K562 (cell line): ENCODE data around the gene DIO3. TPM values are rescaled to one million over a fixed set of nuclear protein-coding genes. Genes with fewer than 3 reads are reported as not detected.

Experiments
- ATAC-seq: fragments of 200-7000 bp; cut with Tn5 transposase; 3 replicates; pipeline ENCODE4 v1.9.1; 2020; ENCODE audit warnings: moderate library complexity
- BruUV-seq: library from RNA; stranded (reverse); fragments of 400-500 nt; replicated peaks from 2 replicates; lab custom pipeline; 2021; lab: Mats Ljungman, UMichigan
- CTCF ChIA-PET: fragments of 300-600 bp; formaldehyde crosslinking; extraction: SDS; loops from one replicate; lab custom pipeline; 2021; ENCODE audit warnings: low intra/inter-chr PET ratio; lab: Yijun Ruan, JAX
- POLR2A ChIA-PET: fragments of 300-600, 350-650 bp; sonication (Branson Sonifier 250); formaldehyde crosslinking; extraction: SDS; loops from one replicate; lab custom pipeline; 2021; ENCODE audit warnings: antibody characterized with exemption, inconsistent platforms; lab: Yijun Ruan, JAX
- DNase-seq, 4 experiments: peaks; one replicate each; pipeline versions ENCODE4 v3.0.0 to v3.0.0-alpha.2; 2011 to 2018; ENCODE audit warnings: low spot score in 3 of 4, mixed read lengths in 3 of 4; ENCODE audit errors: extremely low read depth in 1 of 4
- FAIRE-seq: peaks from 2 replicates; lab custom pipeline; 2011; peaks lifted over from hg19 to GRCh38; lab: Jason Lieb, UNC
- H2AFZ ChIP-seq: 2 replicates; pipeline ENCODE4 v1.6.0; 2011; ENCODE audit warnings: low read depth, low read length, control low read depth, inconsistent platforms
- H3K27ac ChIP-seq: fragments of 200-600 bp; 3 replicates; pipeline ENCODE4 v1.8.0; 2011; ENCODE audit warnings: low read depth, mild to moderate bottlenecking, control low read depth, inconsistent platforms, low read length, moderate library complexity, mixed read lengths; ENCODE audit errors: extremely low read depth
- H3K27me3 ChIP-seq, 2 experiments: fragments of 300-600 bp in 1 of 2; 2 replicates in 1 of 2; 3 replicates in 1 of 2; pipeline versions ENCODE4 v1.6.0 to v1.8.0; 2011; ENCODE audit warnings: inconsistent platforms in 2 of 2, low read length in 2 of 2, mild to moderate bottlenecking in 1 of 2, mixed read lengths in 1 of 2, moderate library complexity in 1 of 2; ENCODE audit not compliant: control insufficient read depth in 2 of 2, insufficient read depth in 2 of 2
- H3K36me3 ChIP-seq: fragments of 300-600 bp; 3 replicates; pipeline ENCODE4 v1.8.0; 2011; ENCODE audit warnings: mild to moderate bottlenecking, low read length, inconsistent platforms; ENCODE audit not compliant: control insufficient read depth, insufficient read depth
- H3K4me1 ChIP-seq, 2 experiments: fragments of 200-600 bp in 1 of 2; replicated peaks in 1 of 2; 2 replicates in 1 of 2; 3 replicates in 1 of 2; pipeline versions ENCODE4 v1.5.1 to v1.8.0; 2011; ENCODE audit warnings: inconsistent platforms in 2 of 2, low read length in 2 of 2, mild to moderate bottlenecking in 1 of 2, mixed read lengths in 1 of 2, moderate library complexity in 1 of 2; ENCODE audit not compliant: control insufficient read depth in 2 of 2, insufficient read depth in 2 of 2
- H3K4me2 ChIP-seq: 2 replicates; pipeline ENCODE4 v1.6.1; 2011; ENCODE audit warnings: low read length, control low read depth, inconsistent platforms, mixed read lengths; ENCODE audit not compliant: insufficient read depth
- H3K4me3 ChIP-seq: fragments of 200-600 bp; sonication (generic), shearing (Covaris generic); 2 replicates; pipeline ENCODE4 v1.5.1; 2016; ENCODE audit warnings: control low read depth, inconsistent platforms
- H3K79me2 ChIP-seq: fragments of 200-600 bp; 3 replicates; pipeline ENCODE4 v1.8.0; 2011; ENCODE audit warnings: low read length, inconsistent platforms; ENCODE audit not compliant: control insufficient read depth, insufficient read depth
- H3K9ac ChIP-seq, 2 experiments: 2 replicates each; pipeline versions ENCODE4 v1.6.0 to v1.6.1; 2011; ENCODE audit warnings: low read depth in 2 of 2, low read length in 2 of 2, control low read depth in 1 of 2, inconsistent platforms in 1 of 2, mild to moderate bottlenecking in 1 of 2, mixed read lengths in 1 of 2; ENCODE audit not compliant: insufficient read depth in 1 of 2
- H3K9me1 ChIP-seq: one replicate; pipeline ENCODE4 v1.6.0; 2011; ENCODE audit warnings: inconsistent platforms, mild to moderate bottlenecking, low read length, moderate library complexity; ENCODE audit not compliant: control insufficient read depth, insufficient read depth
- H3K9me3 ChIP-seq: replicated peaks from 2 replicates; pipeline ENCODE4 v1.5.1; 2011; ENCODE audit warnings: low read depth, low read length, inconsistent platforms; ENCODE audit not compliant: control insufficient read depth, insufficient read depth
- H4K20me1 ChIP-seq: replicated peaks from 2 replicates; pipeline ENCODE4 v1.6.1; 2011; ENCODE audit warnings: low read length, inconsistent platforms, mixed read lengths; ENCODE audit not compliant: control insufficient read depth, insufficient read depth
- CAMTA2 ChIP-seq: fragments of 250-450 bp; sonication (Bioruptor Pico); conservative IDR thresholded peaks from 2 replicates; pipeline ENCODE4 v1.5.1; 2022
- CBX2 ChIP-seq: fragments of 200-600 bp; sonication (generic); IDR thresholded peaks from one replicate; pipeline ENCODE4 v1.6.1; 2012; ENCODE audit warnings: mild to moderate bottlenecking, low read length, inconsistent platforms; ENCODE audit not compliant: insufficient read depth, poor library complexity, severe bottlenecking
- DIDO1 ChIP-seq: fragments of 450-650 bp; IDR thresholded peaks from 2 replicates; pipeline ENCODE4 v1.6.1; 2016; ENCODE audit warnings: low read depth, missing biosample characterization, missing genetic modification characterization
- DPF2 ChIP-seq: fragments of 450-650 bp; IDR thresholded peaks from 2 replicates; pipeline ENCODE4 v1.6.1; 2016
- ELF2 ChIP-seq: fragments of 250-450 bp; sonication (Bioruptor Pico); IDR thresholded peaks from 2 replicates; pipeline ENCODE4 v1.5.0; 2021; ENCODE audit warnings: mild to moderate bottlenecking
- FOXM1 ChIP-seq, 2 experiments: fragments of 450-650 bp in 1 of 2; sonication (generic) in 1 of 2; formaldehyde crosslinking in 1 of 2; IDR thresholded peaks; 2 replicates each; pipeline versions ENCODE4 v1.6.1 to v1.9.0; 2017 to 2022; ENCODE audit warnings: low read depth in 2 of 2, mild to moderate bottlenecking in 2 of 2, missing genetic modification reagents in 1 of 2, moderate library complexity in 1 of 2
- KHSRP ChIP-seq: fragments of 450-650 bp; IDR thresholded peaks from 2 replicates; pipeline ENCODE4 v1.6.1; 2017
- MAZ ChIP-seq, 2 experiments: fragments of 450-650 bp in 1 of 2; sonication (generic) in 1 of 2; formaldehyde crosslinking; IDR thresholded peaks in 1 of 2; conservative IDR thresholded peaks in 1 of 2; 2 replicates each; pipeline versions ENCODE4 v1.4.0 to v1.5.0; 2020; ENCODE audit warnings: mild to moderate bottlenecking in 1 of 2, missing genetic modification reagents in 1 of 2
- NELFE ChIP-seq: IDR thresholded peaks from 2 replicates; pipeline ENCODE4 v1.6.1; 2011; ENCODE audit warnings: mild to moderate bottlenecking; ENCODE audit not compliant: insufficient read depth, insufficient read length
- USF2 ChIP-seq: sonication (generic); formaldehyde crosslinking; IDR thresholded peaks from 2 replicates; pipeline ENCODE4 v1.5.0; 2020; ENCODE audit warnings: missing genetic modification reagents
- ZNF436 ChIP-seq: fragments of 250-450, 450-650 bp; sonication (Bioruptor Pico); formaldehyde crosslinking; IDR thresholded peaks from 2 replicates; pipeline ENCODE4 v1.7.0; 2020; ENCODE audit warnings: mild to moderate bottlenecking
- WGBS: fragments of 100-300 bp; shearing (Covaris generic); methylation state at CpG from one replicate; pipeline ENCODE4 v1.1.6; 2016; ENCODE audit warnings: low coverage, mixed read lengths; ENCODE audit not compliant: insufficient coverage; ENCODE audit errors: missing lambda C conversion rate; 5-methylcytosine and 5-hydroxymethylcytosine counted together
- in situ Hi-C: fragments of 300-500 bp; cut with MboI; formaldehyde crosslinking; loops from 4 replicates; pipeline ENCODE4 v1.15.0; 2018; ENCODE audit warnings: inconsistent platforms, mixed read lengths
- intact Hi-C: fragments of 100-400 bp; cut with micrococcal nuclease; formaldehyde crosslinking; loops from 2 replicates; pipeline ENCODE4 v1.14.2; 2022
- polyA plus RNA-seq, 8 experiments: library from polyadenylated mRNA; depleted of rRNA in 4 of 8; stranded (reverse) in 5 of 8; unstranded in 3 of 8; fragments of >200 nt; fragmentation: Nextera tagmentation in 2 of 8; fragmentation: Illumina TruSeq in 1 of 8; extraction: Ambion mirVana in 2 of 8; extraction: Trizol in 1 of 8; gene quantifications; 2 replicates each; pipeline versions ENCODE4 v1.2.1 to v1.2.3, GENCODE V29; 2011 to 2014; ENCODE audit warnings: inconsistent platforms in 1 of 8, missing spikeins in 1 of 8
- total RNA-seq, 7 experiments: library from RNA; depleted of rRNA in 6 of 7; stranded (reverse); fragments of >200 nt in 6 of 7; fragmentation: Illumina TruSeq in 2 of 7; extraction: Trizol in 2 of 7; gene quantifications; 2 replicates each; pipeline versions ENCODE4 v1.2.1 to v1.2.3, GENCODE V29; 2011 to 2021; ENCODE audit warnings: low replicate concordance in 1 of 7

DIO3 gene
- total and polyA plus RNA-seq, 9 of the 15 experiments (the other 6 are each of a cell fraction or from before 2014, with no cell fraction given), result not detected

- POLR2A ChIA-PET, result no interaction called here
- Histone ChIP-seq H3K4me1 (peaks cover 0 to 3% of the 10 kb centered on the region in 2 experiments; a peak in 2 of 5 replicates), H3K36me3 (no peaks in the 10 kb centered on the region), H3K27me3 (peaks cover 0 to 45% of the 10 kb centered on the region in 2 experiments; a peak in 3 of 5 replicates), H3K9ac (no peak overlapping the region), H3K9me1 (no peaks in the 10 kb centered on the region)
- no TSS peak for BruUV-seq
- no peak for ATAC-seq
- CTCF ChIA-PET, result no interaction called here
- TF ChIP-seq CBX2 (no peak), DIDO1 (no peak), NELFE (no peak), FOXM1 (IDR thresholded peaks at IDR 0.05; ENCODE audit: low read depth) (no peak), FOXM1 (CRISPR knock-in tag; IDR thresholded peaks at IDR 0.05; ENCODE audit: low read depth) (no peak)
- TF ChIP-seq, all 486 proteins: peak for 0
- Histone ChIP-seq H4K20me1 (no peaks in the 10 kb centered on the region), H3K27ac (no peak overlapping the region), H3K9me3 (no peaks in the 10 kb centered on the region), H3K79me2 (no peaks in the 10 kb centered on the region), H3K4me3 (no peak overlapping the region), H3K4me2 (no peak overlapping the region), H2AFZ (no peak overlapping the region)
- DNase-seq (no peak), FAIRE-seq (no peak)
- WGBS, result 0% methylated on average over 3 of the region's 5 CpGs
- in situ Hi-C loops, result no loop called here
- intact Hi-C loops, result no loop called here
Measured at GRCh38 chr14:101514136-101514535, 47.2 kb upstream of the DIO3 start.

GRCh38 chr14:101516401-101516800 lies 44.9 kb upstream of the DIO3 start:
- no peak overlapping the region for H3K4me3 ChIP-seq
- no TSS peak for BruUV-seq
- H3K9me1 ChIP-seq, result no peaks in the 10 kb centered on the region
- TF ChIP-seq ELF2 (CRISPR knock-in tag) (no peak), USF2 (no peak), DPF2 (no peak), ZNF436 (CRISPR knock-in tag) (no peak), MAZ (CRISPR knock-in tag; conservative IDR thresholded peaks at IDR 0.05 in 1 of 2, IDR thresholded peaks at IDR 0.05 in 1 of 2) (no peak), CAMTA2 (CRISPR knock-in tag) (no peak), KHSRP (no peak)
- TF ChIP-seq, all 486 proteins: peak for 0
- ChIA-PET POLR2A (interaction anchor here (0.5 kb wide), 1 partner anchor 338 kb away, joined by 3 read pairs; no protein-coding TSS in a partner anchor), CTCF (no interaction called here)
- H4K20me1 ChIP-seq, result no peaks in the 10 kb centered on the region
- H3K4me1 ChIP-seq, result peaks cover 0 to 4% of the 10 kb centered on the region in 2 experiments; a peak in 2 of 5 replicates
- in situ Hi-C loops (no loop called here), intact Hi-C loops (no loop called here)
- H3K27me3 ChIP-seq, result peaks cover 0 to 52% of the 10 kb centered on the region in 2 experiments; a peak in 2 of 5 replicates
- no peak overlapping the region for H3K4me2 ChIP-seq
- no peak for ATAC-seq
- no peak for FAIRE-seq
- H3K9ac ChIP-seq, result no peak overlapping the region
- no peak overlapping the region for H3K27ac ChIP-seq
- 0% methylated on average over 5 of the region's 9 CpGs for WGBS
- H3K9me3 ChIP-seq, result no peaks in the 10 kb centered on the region
- H3K36me3 ChIP-seq, result no peaks in the 10 kb centered on the region
- no peak for DNase-seq
- H3K79me2 ChIP-seq, result no peaks in the 10 kb centered on the region
- no peak overlapping the region for H2AFZ ChIP-seq
